Measurements from ENCODE around the gene BACH1. TPM values are rescaled to one million over a fixed set of nuclear protein-coding genes. Genes with fewer than 3 reads are reported as not detected.

Gene BACH1
- total RNA-seq, result 30.4 and 33.5 TPM in 2 replicates

DNA sequence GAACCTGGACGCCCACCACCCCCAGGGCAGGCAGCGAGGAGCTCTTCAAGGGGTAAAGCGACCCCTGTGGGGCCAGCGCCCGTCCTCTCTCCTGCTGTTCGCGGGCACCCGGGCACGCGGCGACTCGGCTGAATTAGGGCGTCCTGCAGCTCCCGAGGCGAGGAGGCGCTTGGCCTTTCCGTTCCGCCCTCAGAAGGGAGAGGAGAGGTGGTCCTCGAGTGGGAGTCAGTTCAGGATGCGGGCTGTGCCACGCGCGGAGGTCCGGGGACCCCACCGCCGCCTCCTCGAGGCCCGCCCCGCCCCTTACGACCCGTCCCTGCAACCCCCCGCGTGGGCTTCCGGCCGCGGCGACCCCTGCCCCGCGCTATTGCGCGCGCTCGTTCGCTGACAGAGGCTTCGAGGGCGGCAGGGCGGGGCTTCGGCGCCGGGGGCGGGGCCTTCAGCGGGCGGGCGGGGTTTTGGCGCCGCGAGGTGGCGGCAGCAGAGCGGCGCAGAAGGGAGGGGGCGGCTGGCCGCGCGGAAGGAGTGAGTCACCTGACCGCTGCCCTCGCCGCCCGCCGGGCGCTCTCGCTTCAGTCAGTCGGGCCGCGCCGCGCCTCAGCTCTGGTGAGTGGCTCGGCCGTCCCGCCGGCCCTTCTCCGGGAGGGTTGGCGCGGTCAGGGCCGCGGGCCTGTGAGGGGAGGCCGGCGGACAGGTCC, at the start of gene BACH1:
Gene BACH1, plus strand, starts transcription at position 575 of the 698 bp plus-strand sequence. CDS start 22,359 bp downstream, outside the sequence.

Other genes starting within 250 kb of the BACH1 start
- gene CCT8, start 225.3 kb upstream of the BACH1 start, total RNA-seq, result 395 and 458 TPM in 2 replicates
- 3.5 and 3.6 TPM in 2 replicates for gene MAP3K7CL, start 168.3 kb upstream of the BACH1 start, total RNA-seq

Measured in epithelial cell of umbilical artery (primary cell).